HG03064 (cell line): ENCODE results near the gene CHTF8.
"Not testable (repeated sequence)": the region's sequence is repeated elsewhere in the genome, so short reads cannot be mapped to it uniquely, and the experiment has no call there.

Experiments
- ATAC-seq: cut with Tn5 transposase; IDR thresholded peaks from one replicate; pipeline ENCODE4 v1.9.1; 2021; ENCODE audit warnings: low read depth; ENCODE audit not compliant: unreplicated experiment

CHTF8 gene, protein sequence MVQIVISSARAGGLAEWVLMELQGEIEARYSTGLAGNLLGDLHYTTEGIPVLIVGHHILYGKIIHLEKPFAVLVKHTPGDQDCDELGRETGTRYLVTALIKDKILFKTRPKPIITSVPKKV

DNA sequence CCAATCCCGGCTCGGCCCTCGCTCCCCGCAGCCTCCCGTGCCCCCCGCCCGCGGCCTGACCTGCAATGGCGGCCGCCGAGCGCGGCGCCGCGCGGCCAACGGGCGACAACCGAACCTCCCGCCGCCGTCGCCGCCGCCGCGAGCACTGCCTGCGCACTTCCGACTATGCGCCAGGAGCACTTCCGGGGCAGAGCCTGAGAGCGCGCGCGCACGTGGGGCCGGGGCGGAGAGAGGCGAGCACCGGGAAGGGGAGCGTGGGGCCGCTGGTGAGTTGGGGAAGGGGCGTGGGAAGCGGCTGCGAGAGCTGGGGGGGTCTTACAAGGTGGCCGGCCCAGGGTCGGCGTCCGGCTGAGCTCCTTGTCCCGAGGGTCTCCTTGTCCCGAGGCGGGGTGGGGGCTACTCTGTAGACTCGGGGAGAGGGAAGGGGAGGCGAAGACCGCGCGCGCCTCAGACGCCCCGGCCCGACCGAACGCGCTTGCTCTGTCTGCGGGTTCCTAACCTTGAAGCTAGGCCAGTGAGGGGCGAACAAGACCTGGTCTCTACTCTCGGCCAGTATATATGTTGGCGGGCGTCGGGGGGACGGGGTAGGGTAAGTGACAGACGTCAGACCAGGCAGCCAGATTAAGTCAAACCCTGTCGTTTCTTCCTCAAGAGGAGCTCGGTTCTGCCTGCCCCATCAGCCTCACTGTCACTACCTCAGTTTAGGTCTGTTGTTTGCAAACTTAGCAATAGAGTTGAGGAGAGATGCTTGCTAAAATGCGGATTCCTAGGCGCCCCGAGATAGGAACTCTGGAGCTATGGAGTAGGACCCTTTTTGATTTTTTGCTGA, at the start of gene CHTF8, which contains the start of gene UTP4:
Gene CHTF8 (minus strand): TSS at position 165 of the 829 bp plus-strand sequence. CDS start 11,130 bp downstream, outside the sequence.
Gene UTP4 (plus strand): TSS at position 226 of the 829 bp plus-strand sequence. CDS start 811 bp downstream, outside the sequence.
- ATAC-seq: peak; percentile 83

- no peak for ATAC-seq
These were observed 47.6 kb upstream of the CHTF8 start for GRCh38 chr16:69180011-69180338.

DNA sequence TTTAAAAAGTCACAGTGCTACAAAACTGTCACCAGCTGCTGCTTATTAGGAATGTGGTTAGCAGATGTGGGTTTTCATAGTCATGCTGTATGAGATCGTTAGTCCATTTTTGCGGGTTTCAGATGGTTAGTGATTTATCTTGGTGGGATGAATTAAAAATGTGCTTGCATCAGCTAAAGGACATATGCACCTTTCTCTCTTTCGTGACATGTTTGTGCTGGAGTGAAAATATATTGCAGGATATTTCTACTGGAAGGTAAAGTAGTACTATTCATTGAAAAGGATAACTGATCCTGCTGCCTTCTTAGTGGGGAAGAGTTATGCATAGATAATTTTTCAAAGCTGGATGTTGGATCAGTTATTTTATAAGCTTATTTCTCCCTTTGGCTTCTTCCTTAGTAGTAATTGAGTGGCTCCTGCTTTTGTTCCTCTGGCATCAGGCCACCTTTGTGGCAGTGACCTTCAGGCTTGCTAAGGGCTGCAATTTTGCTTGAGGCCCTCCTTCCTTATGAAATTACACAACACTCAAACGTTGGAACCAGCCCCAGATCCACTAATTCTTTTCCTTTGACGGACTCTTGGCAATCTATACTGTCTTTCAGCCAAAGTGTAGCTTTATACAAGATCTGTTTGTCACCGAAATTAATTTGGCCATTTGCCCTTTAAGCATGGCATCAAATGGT, 47.1 kb upstream of the CHTF8 start:
- ATAC-seq: no peak

GRCh38 chr16:69176033-69176800, 43.8 kb upstream of the CHTF8 start:
- ATAC-seq: no peak

- ATAC-seq: no peak
These were observed 39.1 kb upstream of the CHTF8 start for GRCh38 chr16:69171325-69172084.

DNA sequence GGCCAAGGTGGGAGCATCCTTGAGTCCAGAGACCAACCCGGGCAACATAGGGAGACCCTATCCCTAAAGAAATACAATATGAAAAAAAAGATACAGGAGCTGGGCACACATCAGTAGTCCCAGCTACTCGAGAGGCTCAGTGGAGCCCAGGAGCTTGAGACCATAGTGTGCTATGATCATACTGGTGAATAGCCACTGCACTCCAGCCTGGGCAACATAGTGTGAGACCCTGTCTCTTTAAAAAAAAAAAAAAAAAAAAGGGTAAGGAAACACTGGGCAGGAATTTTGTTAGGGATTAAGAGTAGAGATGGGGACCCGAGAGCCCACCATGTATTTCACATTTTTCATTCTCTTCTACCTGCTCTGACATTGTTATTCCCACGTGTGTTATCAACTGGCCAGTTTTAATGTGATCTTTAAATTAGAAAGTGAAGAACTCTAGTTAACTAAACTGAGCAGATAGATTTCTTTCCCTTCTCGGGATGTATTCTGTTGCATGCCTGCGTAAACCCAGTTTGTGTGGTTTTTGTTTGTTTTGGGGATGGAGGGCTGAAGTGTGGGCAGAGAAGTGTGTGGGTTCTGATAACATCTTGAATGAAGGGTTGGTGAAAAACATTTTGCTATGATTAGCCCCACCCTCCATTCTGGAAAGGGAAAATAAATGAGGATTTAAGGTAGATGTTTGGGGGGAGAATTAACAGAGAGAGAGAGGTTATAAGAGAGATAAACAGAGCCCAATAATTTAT, 37.4 kb upstream of the CHTF8 start:
- ATAC-seq: no peak

GRCh38 chr16:69169051-69169450, 36.7 kb upstream of the CHTF8 start:
- ATAC-seq: no peak

GRCh38 chr16:69166946-69167930, 34.9 kb upstream of the CHTF8 start:
- ATAC-seq: no peak

DNA sequence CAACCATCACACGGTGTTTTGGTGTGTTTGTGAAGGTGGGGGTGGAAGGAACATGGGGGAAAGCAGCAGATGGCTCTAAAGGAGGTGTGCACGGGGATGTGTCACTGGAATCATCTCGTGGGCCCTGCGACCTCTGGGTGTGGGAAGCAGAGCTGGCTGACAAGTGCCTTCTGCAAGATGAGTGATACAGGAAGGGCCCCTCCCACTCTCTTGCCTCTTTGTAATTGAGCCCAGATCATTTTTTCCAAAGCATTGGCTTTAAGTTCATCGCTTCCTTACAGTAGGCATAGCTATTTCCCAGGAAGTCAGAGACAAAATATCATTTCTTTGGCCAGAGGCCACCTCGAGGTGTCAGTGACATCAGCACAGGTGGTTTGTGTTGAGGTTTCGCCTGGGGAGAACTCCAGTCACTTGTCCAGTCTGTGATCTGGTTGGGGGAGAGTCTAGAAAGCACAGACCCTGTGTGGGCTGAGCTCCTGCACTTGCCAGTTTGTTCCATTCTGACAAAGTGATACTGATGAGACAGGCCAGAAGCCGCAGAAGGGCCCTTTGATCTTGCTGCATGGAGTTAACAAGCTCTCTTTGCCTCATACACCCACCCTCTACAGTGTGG, 33.9 kb upstream of the CHTF8 start:
- ATAC-seq: no peak

DNA sequence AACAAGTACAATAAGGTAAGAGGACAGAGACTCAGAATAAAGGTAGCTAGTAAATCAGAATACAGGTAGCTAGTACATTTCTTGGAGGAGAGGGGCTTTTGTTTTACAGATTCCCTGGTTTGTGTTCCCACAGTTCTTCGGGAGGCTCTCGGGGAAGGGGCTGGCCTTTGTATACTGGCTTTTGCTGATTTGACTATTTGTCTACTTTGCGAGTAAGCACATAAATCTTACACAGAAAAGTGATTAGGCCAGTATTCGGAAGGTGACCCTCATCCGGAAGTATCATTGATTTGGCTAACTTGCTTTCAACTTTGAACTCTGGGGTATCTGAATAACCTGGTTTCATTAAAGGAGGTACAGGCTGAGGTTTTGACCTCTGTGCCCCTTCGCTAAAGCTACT, 33.2 kb upstream of the CHTF8 start:
- ATAC-seq: no peak

DNA sequence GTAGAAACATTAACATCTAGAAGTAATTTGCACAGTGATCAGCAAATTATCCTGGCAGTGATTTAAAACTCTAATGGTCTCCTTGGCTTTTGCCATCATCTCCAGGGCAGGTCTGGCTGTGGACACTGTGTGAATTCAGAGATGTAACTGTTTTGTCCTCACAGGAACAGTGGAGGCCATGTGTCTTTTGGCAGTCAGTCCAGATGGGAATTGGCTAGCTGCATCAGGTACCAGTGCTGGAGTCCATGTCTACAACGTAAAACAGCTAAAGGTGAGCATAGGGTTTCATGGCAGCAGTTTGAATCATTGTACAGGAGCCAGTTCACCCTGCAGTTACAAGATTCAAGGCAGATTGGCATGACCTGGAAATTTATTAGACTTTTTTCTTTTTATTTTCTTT, 27.8 kb upstream of the CHTF8 start:
- no peak for ATAC-seq

DNA sequence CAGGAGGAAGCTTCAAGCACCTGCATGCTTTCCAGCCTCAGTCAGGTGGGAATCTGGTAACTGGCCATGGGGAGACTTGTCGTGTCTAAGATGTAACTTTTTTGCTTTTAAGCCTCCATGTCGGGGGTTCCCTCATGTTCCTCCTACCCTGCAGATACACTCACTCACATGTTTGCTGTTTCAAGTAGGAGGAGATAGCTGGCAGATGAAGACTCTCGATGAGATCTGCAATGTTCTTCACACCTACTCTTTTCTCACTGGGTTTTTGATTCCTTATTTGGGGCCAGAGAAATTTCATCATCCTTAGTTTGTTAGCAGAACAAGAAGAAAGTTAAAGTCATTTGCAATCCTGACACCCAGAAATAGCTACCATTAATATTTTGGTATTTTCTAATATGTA, 24.8 kb upstream of the CHTF8 start:
- no peak for ATAC-seq

GRCh38 chr16:69150146-69150865, 17.9 kb upstream of the CHTF8 start:
- no peak for ATAC-seq

DNA sequence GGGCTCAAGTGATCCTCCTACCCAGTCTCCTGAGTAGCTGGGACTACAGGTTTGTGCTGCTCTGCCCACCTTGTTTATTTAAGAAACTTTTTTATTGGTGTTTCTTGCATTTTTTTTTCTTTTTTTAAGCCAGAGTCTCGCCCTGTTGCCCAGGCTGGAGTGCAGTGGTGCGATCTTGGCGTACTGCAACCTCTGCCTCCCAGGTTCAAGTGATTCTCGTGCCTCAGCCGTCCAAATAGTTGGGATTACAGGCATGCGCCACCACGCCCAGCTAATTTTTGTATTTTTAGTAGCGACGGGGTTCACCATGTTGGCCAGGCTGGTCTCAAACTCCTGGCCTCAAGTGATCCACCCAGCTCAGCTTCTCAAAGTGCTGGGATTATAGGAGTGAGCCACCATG, 17.2 kb upstream of the CHTF8 start:
- not testable (repeated sequence) for ATAC-seq

- ATAC-seq: no peak
These were observed 13.3 kb upstream of the CHTF8 start for GRCh38 chr16:69145658-69146057.

DNA sequence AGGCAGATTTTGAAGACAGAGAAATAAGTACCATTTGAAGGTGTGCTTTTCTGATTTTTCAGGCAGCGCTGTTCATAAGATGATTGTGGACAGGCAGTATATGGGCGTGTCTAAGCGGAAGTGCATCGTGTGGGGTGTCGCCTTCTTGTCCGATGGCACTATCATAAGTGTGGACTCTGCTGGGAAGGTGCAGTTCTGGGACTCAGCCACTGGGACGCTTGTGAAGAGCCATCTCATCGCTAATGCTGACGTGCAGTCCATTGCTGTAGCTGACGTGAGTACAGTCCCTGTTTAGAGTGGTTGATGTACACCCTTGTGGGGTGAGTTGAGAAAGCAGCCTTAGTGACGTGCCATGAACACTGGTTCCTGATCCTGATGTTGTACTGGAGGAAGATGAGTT, 10.7 kb upstream of the CHTF8 start:
- ATAC-seq: no peak

GRCh38 chr16:69141936-69142335, 9.5 kb upstream of the CHTF8 start:
- ATAC-seq: no peak
